ENCODE measurements around the gene HSPBP1.

HSPBP1 gene

GRCh38 chr19:55276720-55277430 lies 3.0 kb downstream of the HSPBP1 start:
- H3K4me3 ChIP-seq (ENCODE audit: low read depth, low read length): no peak overlapping the region
- no peak for DNase-seq
- H3K36me3 ChIP-seq (replicated peaks): peaks cover 16% of the 10 kb centered on the region
- no peaks in the 10 kb centered on the region for H3K27me3 ChIP-seq (replicated peaks)
- no peak for TF ChIP-seq CTCF (IDR thresholded peaks at IDR 0.05; ENCODE audit: low read depth, low read length, missing control alignments)
- no peak overlapping the region for H3K27ac ChIP-seq
- in situ Hi-C loops (cut with HindIII; ENCODE audit: low pct_ligation_motif_present, low sequenced_read_pairs): no loop called here

GRCh38 chr19:55275851-55276719 lies 3.8 kb downstream of the HSPBP1 start:
- Histone ChIP-seq H3K27me3 (replicated peaks) (no peaks in the 10 kb centered on the region), H3K36me3 (replicated peaks) (peaks cover 16% of the 10 kb centered on the region), H3K4me3 (ENCODE audit: low read depth, low read length) (no peak overlapping the region), H3K27ac (no peak overlapping the region)
- DNase-seq: no peak
- TF ChIP-seq CTCF (IDR thresholded peaks at IDR 0.05; ENCODE audit: low read depth, low read length, missing control alignments): no peak
- in situ Hi-C loops (cut with HindIII; ENCODE audit: low pct_ligation_motif_present, low sequenced_read_pairs): no loop called here

GRCh38 chr19:55273978-55274707 lies 5.8 kb downstream of the HSPBP1 start:
- no peak overlapping the region for H3K4me3 ChIP-seq (ENCODE audit: low read depth, low read length)
- peaks cover 16% of the 10 kb centered on the region for H3K36me3 ChIP-seq (replicated peaks)
- in situ Hi-C loops (cut with HindIII; ENCODE audit: low pct_ligation_motif_present, low sequenced_read_pairs): no loop called here
- no peak for DNase-seq
- H3K27ac ChIP-seq: no peak overlapping the region
- TF ChIP-seq CTCF (IDR thresholded peaks at IDR 0.05; ENCODE audit: low read depth, low read length, missing control alignments): no peak
- no peaks in the 10 kb centered on the region for H3K27me3 ChIP-seq (replicated peaks)

- TF ChIP-seq CTCF (IDR thresholded peaks at IDR 0.05; ENCODE audit: low read depth, low read length, missing control alignments): no peak
- peaks cover 11% of the 10 kb centered on the region for H3K36me3 ChIP-seq (replicated peaks)
- DNase-seq: no peak
- no peak overlapping the region for H3K4me3 ChIP-seq (ENCODE audit: low read depth, low read length)
- no peak overlapping the region for H3K27ac ChIP-seq
- no peaks in the 10 kb centered on the region for H3K27me3 ChIP-seq (replicated peaks)
- in situ Hi-C loops (cut with HindIII; ENCODE audit: low pct_ligation_motif_present, low sequenced_read_pairs): no loop called here
Observed at GRCh38 chr19:55272142-55272541, 7.8 kb downstream of the HSPBP1 start.

- TF ChIP-seq CTCF (IDR thresholded peaks at IDR 0.05; ENCODE audit: low read depth, low read length, missing control alignments): no peak
- no peak for DNase-seq
- H3K27me3 ChIP-seq (replicated peaks): no peaks in the 10 kb centered on the region
- H3K4me3 ChIP-seq (ENCODE audit: low read depth, low read length): no peak overlapping the region
- no peak overlapping the region for H3K27ac ChIP-seq
- H3K36me3 ChIP-seq (replicated peaks): peaks cover 10% of the 10 kb centered on the region
- in situ Hi-C loops (cut with HindIII; ENCODE audit: low pct_ligation_motif_present, low sequenced_read_pairs): no loop called here
Observed at GRCh38 chr19:55270172-55270942, 9.6 kb downstream of the HSPBP1 start.
